MM.1S (cell line): Measurements from ENCODE around the gene CISD1.

ENCODE experiments used
- DNase-seq: peaks from one replicate; pipeline ENCODE4 v3.0.0-alpha.2; 2015
- H2AFZ ChIP-seq: fragments of 300-600 bp; sonication (generic); 2 replicates; pipeline ENCODE4 v1.6.0; 2016; ENCODE audit warnings: antibody characterized with exemption, low read length
- H3F3A ChIP-seq: fragments of 300-600 bp; sonication (generic); 2 replicates; pipeline ENCODE4 v1.6.1; 2016; ENCODE audit warnings: mild to moderate bottlenecking, antibody characterized with exemption, low read length, moderate library complexity, mixed read lengths; ENCODE audit not compliant: insufficient read depth
- H3K27ac ChIP-seq: fragments of 300-600 bp; sonication (generic); 2 replicates; pipeline ENCODE4 v1.5.1; 2016; ENCODE audit warnings: mild to moderate bottlenecking, low read length
- H3K27me3 ChIP-seq: fragments of 300-600 bp; sonication (generic); replicated peaks from 2 replicates; pipeline ENCODE4 v1.6.0; 2016; ENCODE audit warnings: low read length; ENCODE audit not compliant: insufficient read depth
- H3K36me3 ChIP-seq: fragments of 300-600 bp; sonication (generic); replicated peaks from 2 replicates; pipeline ENCODE4 v1.6.1; 2016; ENCODE audit warnings: mild to moderate bottlenecking, low read length, mixed read lengths; ENCODE audit not compliant: insufficient read depth
- H3K4me1 ChIP-seq: fragments of 300-600 bp; sonication (generic); 2 replicates; pipeline ENCODE4 v1.6.1; 2016; ENCODE audit warnings: low read length, mixed read lengths
- H3K4me2 ChIP-seq: fragments of 300-600 bp; sonication (generic); 2 replicates; pipeline ENCODE4 v1.6.0; 2016; ENCODE audit warnings: low read depth, low read length
- H3K4me3 ChIP-seq: fragments of 300-600 bp; sonication (generic); 2 replicates; pipeline ENCODE4 v1.5.1; 2016; ENCODE audit warnings: low read length, mixed read lengths
- H3K79me2 ChIP-seq: fragments of 300-600 bp; sonication (generic); 2 replicates; pipeline ENCODE4 v1.6.1; 2016; ENCODE audit warnings: mixed run types, low read length, mixed read lengths
- H3K9ac ChIP-seq: fragments of 300-600 bp; sonication (generic); 2 replicates; pipeline ENCODE4 v1.6.1; 2016; ENCODE audit warnings: low read length, mixed read lengths
- H3K9me2 ChIP-seq: fragments of 300-600 bp; sonication (generic); replicated peaks from 2 replicates; pipeline ENCODE4 v1.6.1; 2016; ENCODE audit warnings: mild to moderate bottlenecking, low read length, mixed read lengths; ENCODE audit not compliant: insufficient read depth
- H3K9me3 ChIP-seq: fragments of 300-600 bp; sonication (generic); replicated peaks from 2 replicates; pipeline ENCODE4 v1.6.1; 2016; ENCODE audit warnings: mild to moderate bottlenecking, low read length, mixed read lengths; ENCODE audit not compliant: insufficient read depth
- H4K20me1 ChIP-seq: fragments of 300-600 bp; sonication (generic); 2 replicates; pipeline ENCODE4 v1.6.1; 2016; ENCODE audit warnings: mild to moderate bottlenecking, low read length, moderate library complexity, mixed read lengths; ENCODE audit not compliant: insufficient read depth
- EZH2 ChIP-seq: fragments of 300-600 bp; sonication (generic); optimal IDR thresholded peaks from 2 replicates; pipeline ENCODE3; 2017; ENCODE audit warnings: low read depth, mild to moderate bottlenecking, antibody characterized with exemption, low read length, mixed read lengths
- EZH2phosphoT487 ChIP-seq: fragments of 300-600 bp; sonication (generic); IDR thresholded peaks from 2 replicates; pipeline ENCODE4 v1.6.1; 2018; ENCODE audit warnings: antibody characterized with exemption, low read length
- TF ChIP-seq, protein P1 (sequence below): fragments of 300-600 bp; sonication (generic); IDR thresholded peaks from 2 replicates; pipeline ENCODE4 v1.5.1; 2016; ENCODE audit warnings: antibody characterized with exemption, low read length, mixed read lengths

The CISD1 gene

DNA sequence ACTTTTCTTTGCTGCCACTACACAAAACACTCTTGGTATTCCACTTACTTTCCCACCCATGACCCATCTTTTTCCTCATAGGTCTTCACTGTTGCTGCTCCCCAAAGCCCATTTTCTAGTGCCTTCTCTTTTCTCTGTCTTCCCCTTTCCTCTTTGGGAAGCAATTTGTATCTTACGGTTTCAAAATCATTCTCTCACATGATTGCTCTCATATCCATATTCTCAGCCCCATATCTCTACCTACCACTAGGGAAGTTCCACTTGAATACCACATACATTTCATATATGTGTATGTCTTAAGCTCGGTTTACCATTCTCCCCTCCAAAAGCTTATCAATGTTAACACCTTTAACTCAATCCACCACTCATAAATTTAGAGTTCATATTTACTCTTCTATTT, 62.7 kb downstream of the CISD1 start:
- H3K36me3 ChIP-seq = no peaks in the 10 kb centered on the region
- no peaks in the 10 kb centered on the region for H3F3A ChIP-seq
- H3K9me2 ChIP-seq = no peaks in the 10 kb centered on the region

DNA sequence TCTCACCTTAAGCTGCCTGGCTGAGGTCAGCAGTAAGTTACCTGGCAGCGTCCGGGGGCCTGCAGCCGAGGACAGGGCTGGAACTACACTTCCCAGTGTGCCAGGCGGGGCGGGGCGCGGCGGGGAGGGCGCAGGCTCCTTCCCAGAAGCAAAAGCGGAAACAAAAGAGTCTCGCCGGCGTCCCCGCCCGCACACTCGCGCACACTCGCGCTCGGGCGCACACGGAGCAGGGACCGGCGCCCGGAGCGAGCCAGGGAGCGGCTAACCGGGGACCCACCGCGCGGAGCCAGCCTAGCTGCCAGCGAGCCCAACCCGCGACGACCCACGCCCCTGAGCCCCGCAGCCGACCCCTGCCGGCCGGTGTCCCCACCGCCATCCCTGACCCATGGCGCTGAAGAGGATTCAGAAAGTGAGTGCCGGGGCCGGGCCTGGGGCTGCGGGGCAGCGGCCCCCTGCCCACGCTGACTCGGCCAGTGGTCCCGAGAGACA, 65.9 kb downstream of the CISD1 start, which contains the start of gene UBE2D1:
TSS of gene UBE2D1 (plus strand) at position 190 of the 489 bp plus-strand sequence. CDS start at position 386, 196 bp downstream.
- peak; percentile 87 for DNase-seq
- H2AFZ ChIP-seq = peak within 1 kb of the TSS; percentile 81

More for the DNA sequence above, 62.7 kb downstream of the CISD1 start:
- peaks cover 10% of the 10 kb centered on the region; the same call in 1 of the 2 replicates for H3K4me1 ChIP-seq
- H3K27ac ChIP-seq = no peak overlapping the region
- DNase-seq = no peak
- TF ChIP-seq EZH2 = no peak
- TF ChIP-seq, protein P1, sequence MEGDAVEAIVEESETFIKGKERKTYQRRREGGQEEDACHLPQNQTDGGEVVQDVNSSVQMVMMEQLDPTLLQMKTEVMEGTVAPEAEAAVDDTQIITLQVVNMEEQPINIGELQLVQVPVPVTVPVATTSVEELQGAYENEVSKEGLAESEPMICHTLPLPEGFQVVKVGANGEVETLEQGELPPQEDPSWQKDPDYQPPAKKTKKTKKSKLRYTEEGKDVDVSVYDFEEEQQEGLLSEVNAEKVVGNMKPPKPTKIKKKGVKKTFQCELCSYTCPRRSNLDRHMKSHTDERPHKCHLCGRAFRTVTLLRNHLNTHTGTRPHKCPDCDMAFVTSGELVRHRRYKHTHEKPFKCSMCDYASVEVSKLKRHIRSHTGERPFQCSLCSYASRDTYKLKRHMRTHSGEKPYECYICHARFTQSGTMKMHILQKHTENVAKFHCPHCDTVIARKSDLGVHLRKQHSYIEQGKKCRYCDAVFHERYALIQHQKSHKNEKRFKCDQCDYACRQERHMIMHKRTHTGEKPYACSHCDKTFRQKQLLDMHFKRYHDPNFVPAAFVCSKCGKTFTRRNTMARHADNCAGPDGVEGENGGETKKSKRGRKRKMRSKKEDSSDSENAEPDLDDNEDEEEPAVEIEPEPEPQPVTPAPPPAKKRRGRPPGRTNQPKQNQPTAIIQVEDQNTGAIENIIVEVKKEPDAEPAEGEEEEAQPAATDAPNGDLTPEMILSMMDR = no peak
- no peak for TF ChIP-seq EZH2phosphoT487
- no peak overlapping the region for H3K4me2 ChIP-seq
- no peak overlapping the region for H3K4me3 ChIP-seq
- H4K20me1 ChIP-seq = no peaks in the 10 kb centered on the region
- no peaks in the 10 kb centered on the region for H3K9me3 ChIP-seq
- H3K9ac ChIP-seq = no peak overlapping the region
- peaks cover 18% of the 10 kb centered on the region for H3K79me2 ChIP-seq
- no peaks in the 10 kb centered on the region for H3K27me3 ChIP-seq
- no peak overlapping the region for H2AFZ ChIP-seq

DNA sequence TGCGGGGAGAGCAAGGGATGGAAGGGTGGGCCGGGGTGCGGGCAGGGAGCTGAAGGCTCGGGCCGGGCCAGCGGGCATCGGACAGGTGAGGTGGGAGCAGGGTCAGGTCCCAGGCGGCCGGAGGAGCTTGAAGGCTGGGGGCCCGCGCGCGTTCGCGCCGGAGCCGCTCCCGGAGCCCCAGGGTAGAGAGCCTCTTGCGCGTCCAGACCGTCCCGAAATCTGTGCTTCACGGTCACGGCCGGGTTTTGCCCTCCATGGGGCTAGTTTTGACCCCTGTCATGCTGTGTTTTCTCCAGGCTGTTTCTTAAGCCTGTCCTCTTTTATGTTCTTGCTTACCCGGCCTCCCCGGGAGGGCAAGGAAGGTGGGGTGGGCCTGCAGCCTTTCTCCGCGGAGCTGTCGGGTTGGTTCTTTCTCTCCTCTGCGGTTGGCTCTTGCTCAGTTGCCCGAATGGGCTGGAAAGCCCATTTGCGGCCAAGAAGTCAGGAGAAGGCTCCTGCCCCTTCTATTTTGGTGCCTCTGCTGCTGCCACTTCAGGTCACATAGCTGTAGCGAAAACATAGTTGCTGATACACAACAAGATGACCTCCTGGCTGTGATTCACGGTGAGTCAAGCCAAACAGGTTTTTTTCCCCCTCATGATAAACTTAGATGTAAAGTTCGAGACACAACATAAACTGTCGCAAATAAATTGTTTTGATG, 66.5 kb downstream of the CISD1 start:
- H3K4me2 ChIP-seq = peak overlapping the region; percentile 88
- H3F3A ChIP-seq = no peaks in the 10 kb centered on the region
- H3K79me2 ChIP-seq = peaks cover 47% of the 10 kb centered on the region
- peak overlapping the region; percentile 81 for H2AFZ ChIP-seq
- H3K36me3 ChIP-seq = no peaks in the 10 kb centered on the region
- H3K27me3 ChIP-seq = no peaks in the 10 kb centered on the region
- no peak overlapping the region; the same call in 1 of the 2 replicates for H3K27ac ChIP-seq
- H4K20me1 ChIP-seq = no peaks in the 10 kb centered on the region
- peak; percentile 15 for DNase-seq
- H3K4me3 ChIP-seq = peak overlapping the region; percentile 84
- H3K9me3 ChIP-seq = no peaks in the 10 kb centered on the region
- peaks cover 10% of the 10 kb centered on the region; the same call in 1 of the 2 replicates for H3K4me1 ChIP-seq
- H3K9me2 ChIP-seq = no peaks in the 10 kb centered on the region
- peak overlapping the region; percentile 69 for H3K9ac ChIP-seq
- TF ChIP-seq EZH2phosphoT487 = no peak
- TF ChIP-seq EZH2 = no peak
- TF ChIP-seq, protein P1 = no peak

More for the DNA sequence above, 65.9 kb downstream of the CISD1 start, which contains the start of gene UBE2D1:
- no peaks in the 10 kb centered on the region for H3K9me3 ChIP-seq
- no peaks in the 10 kb centered on the region for H4K20me1 ChIP-seq
- H3K4me3 ChIP-seq = peak within 1 kb of the TSS; percentile 84
- no peaks in the 10 kb centered on the region for H3K36me3 ChIP-seq
- peaks cover 43% of the 10 kb centered on the region for H3K79me2 ChIP-seq
- H3K27me3 ChIP-seq = no peaks in the 10 kb centered on the region
- peak within 1 kb of the TSS; percentile 88 for H3K4me2 ChIP-seq
- TF ChIP-seq EZH2 = no peak
- TF ChIP-seq EZH2phosphoT487 = no peak
- TF ChIP-seq, protein P1 = no peak; the same call in 1 of the 2 replicates
- H3K9me2 ChIP-seq = no peaks in the 10 kb centered on the region
- H3F3A ChIP-seq = no peaks in the 10 kb centered on the region
- peak within 1 kb of the TSS; percentile 69 for H3K9ac ChIP-seq
- H3K27ac ChIP-seq = no peak within 1 kb of the TSS; the same call in 1 of the 2 replicates
- H3K4me1 ChIP-seq = peaks cover 10% of the 10 kb centered on the region; the same call in 1 of the 2 replicates
